Peyer's patch (tissue), 4 donors: ENCODE measurements around the gene F2RL3.

Experiments
- CTCF ChIP-seq, 6 experiments: fragments of 450-650 bp in 4 of 6; fragments of 200-600 bp in 2 of 6; sonication (generic) in 1 of 6; IDR thresholded peaks; one replicate each; pipeline ENCODE4 v1.5.1; 2017 to 2019; ENCODE audit warnings: antibody characterized with exemption in 6 of 6, mild to moderate bottlenecking in 3 of 6, moderate library complexity in 1 of 6
- POLR2A ChIP-seq, 2 donors: fragments of 450-650 bp; IDR thresholded peaks; one replicate each; pipeline ENCODE4 v1.5.1; 2017; ENCODE audit warnings: antibody characterized with exemption in 2 of 2, mild to moderate bottlenecking in 2 of 2, moderate library complexity in 2 of 2

- TF ChIP-seq POLR2A (IDR thresholded peaks at IDR 0.05) (no peak), CTCF (IDR thresholded peaks at IDR 0.05) (no peak)
Observed at GRCh38 chr19:16914421-16914820, 25.6 kb downstream of the F2RL3 start.
